Measurements from ENCODE around the gene MTUS2. TPM values are rescaled to one million over a fixed set of nuclear protein-coding genes. Genes with fewer than 3 reads are reported as not detected.
A peak's percentile ranks its signal among the peaks of the same experiment; 100 is the strongest.

The MTUS2 gene
- total RNA-seq, 1 donor from 2014 or later: 0.67 TPM

DNA sequence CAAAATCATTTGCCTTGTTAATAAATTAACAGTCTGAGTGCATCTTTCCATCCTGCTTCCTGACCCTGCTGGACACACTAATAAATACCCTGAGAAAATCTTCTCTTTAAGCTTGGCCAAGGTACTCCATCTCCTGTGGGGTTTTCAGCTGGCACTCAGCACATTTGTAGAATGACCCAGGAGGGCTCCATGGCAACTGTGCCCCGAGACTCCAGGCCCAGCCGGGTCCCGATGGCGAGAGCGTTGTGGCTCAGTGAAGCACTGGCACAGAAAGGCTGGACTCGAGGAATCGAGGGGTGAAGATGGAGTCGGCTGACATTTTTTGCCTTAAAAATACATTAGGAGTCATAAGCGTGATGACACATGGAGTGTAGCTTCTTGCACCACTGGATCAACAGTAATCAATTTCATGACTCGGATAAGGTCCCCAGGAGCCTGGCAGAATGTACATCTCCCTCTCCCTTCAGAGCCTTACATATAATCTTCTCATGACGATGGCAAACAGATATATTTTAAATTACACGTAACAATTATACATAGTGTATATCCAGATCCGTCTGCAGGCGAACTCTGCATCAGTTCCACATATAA, 690.0 kb downstream of the MTUS2 start:
- H3K36me3 Mint-ChIP-seq: peaks cover 9% of the 10 kb centered on the region

DNA sequence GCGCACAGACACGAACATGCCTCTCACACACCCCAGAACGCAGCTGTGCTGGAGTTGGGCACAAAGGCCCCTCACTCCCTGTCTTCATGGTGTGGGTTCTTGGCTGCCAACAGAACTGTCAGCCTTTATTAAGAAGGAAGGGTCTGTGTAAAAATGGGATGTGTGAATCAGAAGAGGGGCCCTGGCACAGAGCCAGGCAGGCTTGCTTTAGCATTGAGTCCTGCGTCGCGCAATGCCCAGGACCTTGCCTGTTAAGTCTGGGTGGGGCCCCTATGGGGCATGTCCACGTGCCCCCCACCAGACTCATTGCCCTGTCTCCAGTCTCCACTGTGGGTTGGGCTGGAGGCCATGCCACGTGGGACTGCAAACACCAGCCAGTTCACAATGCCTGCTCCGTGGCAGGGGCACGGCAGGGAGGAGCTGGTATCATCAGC, 690.5 kb downstream of the MTUS2 start:
- no peak overlapping the region for H3K9ac ChIP-seq
- no peak overlapping the region for H3K4me3 Mint-ChIP-seq
- H3K4me2 ChIP-seq: no peak overlapping the region
- DNase-seq (ENCODE audit: low spot score): no peak
- H2AFZ ChIP-seq (replicated peaks): no peak overlapping the region
- no peaks in the 10 kb centered on the region for H3F3A ChIP-seq (ENCODE audit: low read depth)
- no peaks in the 10 kb centered on the region for H3K36me3 ChIP-seq
- TF ChIP-seq, protein P1, sequence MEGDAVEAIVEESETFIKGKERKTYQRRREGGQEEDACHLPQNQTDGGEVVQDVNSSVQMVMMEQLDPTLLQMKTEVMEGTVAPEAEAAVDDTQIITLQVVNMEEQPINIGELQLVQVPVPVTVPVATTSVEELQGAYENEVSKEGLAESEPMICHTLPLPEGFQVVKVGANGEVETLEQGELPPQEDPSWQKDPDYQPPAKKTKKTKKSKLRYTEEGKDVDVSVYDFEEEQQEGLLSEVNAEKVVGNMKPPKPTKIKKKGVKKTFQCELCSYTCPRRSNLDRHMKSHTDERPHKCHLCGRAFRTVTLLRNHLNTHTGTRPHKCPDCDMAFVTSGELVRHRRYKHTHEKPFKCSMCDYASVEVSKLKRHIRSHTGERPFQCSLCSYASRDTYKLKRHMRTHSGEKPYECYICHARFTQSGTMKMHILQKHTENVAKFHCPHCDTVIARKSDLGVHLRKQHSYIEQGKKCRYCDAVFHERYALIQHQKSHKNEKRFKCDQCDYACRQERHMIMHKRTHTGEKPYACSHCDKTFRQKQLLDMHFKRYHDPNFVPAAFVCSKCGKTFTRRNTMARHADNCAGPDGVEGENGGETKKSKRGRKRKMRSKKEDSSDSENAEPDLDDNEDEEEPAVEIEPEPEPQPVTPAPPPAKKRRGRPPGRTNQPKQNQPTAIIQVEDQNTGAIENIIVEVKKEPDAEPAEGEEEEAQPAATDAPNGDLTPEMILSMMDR (IDR thresholded peaks at IDR 0.05): no peak
- TF ChIP-seq EZH2 (IDR thresholded peaks at IDR 0.05): no peak
- TF ChIP-seq EZH2phosphoT487 (IDR thresholded peaks at IDR 0.05): no peak
- H3K4me1 Mint-ChIP-seq: peaks cover 38% of the 10 kb centered on the region
- H3K79me2 ChIP-seq (ENCODE audit: low read depth): no peaks in the 10 kb centered on the region
- peak overlapping the region; percentile 82 for H3K27ac Mint-ChIP-seq
- no peaks in the 10 kb centered on the region for H4K20me1 ChIP-seq (ENCODE audit: low read depth)
- H3K9me3 Mint-ChIP-seq: no peaks in the 10 kb centered on the region
- H3K27me3 Mint-ChIP-seq (ENCODE audit: insufficient read depth, low read depth): no peaks in the 10 kb centered on the region
- H3K4me3 ChIP-seq: no peak overlapping the region
- H3K4me1 ChIP-seq: no peaks in the 10 kb centered on the region
- H3K27ac ChIP-seq: no peak overlapping the region
- H3K9me3 ChIP-seq (ENCODE audit: low read depth): no peaks in the 10 kb centered on the region
- peaks cover 9% of the 10 kb centered on the region for H3K36me3 Mint-ChIP-seq
- no peaks in the 10 kb centered on the region for H3K27me3 ChIP-seq

More for the DNA sequence above, 690.0 kb downstream of the MTUS2 start:
- H3K27ac ChIP-seq: no peak overlapping the region
- peaks cover 38% of the 10 kb centered on the region for H3K4me1 Mint-ChIP-seq
- no peaks in the 10 kb centered on the region for H3K9me3 ChIP-seq (ENCODE audit: low read depth)
- no peak overlapping the region for H2AFZ ChIP-seq (replicated peaks)
- H3K4me3 ChIP-seq: no peak overlapping the region
- no peak overlapping the region for H3K4me2 ChIP-seq
- TF ChIP-seq EZH2 (IDR thresholded peaks at IDR 0.05): no peak
- TF ChIP-seq EZH2phosphoT487 (IDR thresholded peaks at IDR 0.05): no peak
- TF ChIP-seq, protein P1 (IDR thresholded peaks at IDR 0.05): no peak
- no peaks in the 10 kb centered on the region for H3K27me3 Mint-ChIP-seq (ENCODE audit: insufficient read depth, low read depth)
- no peaks in the 10 kb centered on the region for H3K4me1 ChIP-seq
- no peaks in the 10 kb centered on the region for H3K27me3 ChIP-seq
- no peaks in the 10 kb centered on the region for H3K9me3 Mint-ChIP-seq
- no peak overlapping the region for H3K9ac ChIP-seq
- H3K36me3 ChIP-seq: no peaks in the 10 kb centered on the region
- H3K4me3 Mint-ChIP-seq: no peak overlapping the region
- H4K20me1 ChIP-seq (ENCODE audit: low read depth): no peaks in the 10 kb centered on the region
- no peaks in the 10 kb centered on the region for H3F3A ChIP-seq (ENCODE audit: low read depth)
- H3K79me2 ChIP-seq (ENCODE audit: low read depth): no peaks in the 10 kb centered on the region
- H3K27ac Mint-ChIP-seq: peak overlapping the region; percentile 82
- no peak for DNase-seq (ENCODE audit: low spot score)

- no peak overlapping the region for H3K4me3 ChIP-seq
- peaks cover 38% of the 10 kb centered on the region for H3K4me1 Mint-ChIP-seq
- no peak for DNase-seq (ENCODE audit: low spot score)
- H3K79me2 ChIP-seq (ENCODE audit: low read depth): no peaks in the 10 kb centered on the region
- no peak overlapping the region for H3K27ac Mint-ChIP-seq
- H3F3A ChIP-seq (ENCODE audit: low read depth): no peaks in the 10 kb centered on the region
- TF ChIP-seq, protein P1 (IDR thresholded peaks at IDR 0.05): no peak
- no peak for TF ChIP-seq EZH2 (IDR thresholded peaks at IDR 0.05)
- no peak for TF ChIP-seq EZH2phosphoT487 (IDR thresholded peaks at IDR 0.05)
- H3K4me3 Mint-ChIP-seq: no peak overlapping the region
- H3K9ac ChIP-seq: no peak overlapping the region
- H3K36me3 ChIP-seq: no peaks in the 10 kb centered on the region
- no peaks in the 10 kb centered on the region for H4K20me1 ChIP-seq (ENCODE audit: low read depth)
- no peak overlapping the region for H3K27ac ChIP-seq
- H2AFZ ChIP-seq (replicated peaks): no peak overlapping the region
- no peaks in the 10 kb centered on the region for H3K9me3 Mint-ChIP-seq
- no peaks in the 10 kb centered on the region for H3K4me1 ChIP-seq
- H3K9me3 ChIP-seq (ENCODE audit: low read depth): no peaks in the 10 kb centered on the region
- no peaks in the 10 kb centered on the region for H3K27me3 ChIP-seq
- no peaks in the 10 kb centered on the region for H3K27me3 Mint-ChIP-seq (ENCODE audit: insufficient read depth, low read depth)
- peaks cover 15% of the 10 kb centered on the region for H3K36me3 Mint-ChIP-seq
- H3K4me2 ChIP-seq: no peak overlapping the region
Measured at GRCh38 chr13:29511106-29511796, 691.1 kb downstream of the MTUS2 start.

Measured in neural progenitor cell (in vitro differentiated cells).